A673 (cell line): ENCODE results near the gene ABCG8. TPM values are rescaled to one million over a fixed set of nuclear protein-coding genes. Genes with fewer than 3 reads are reported as not detected.
A peak's percentile ranks its signal among the peaks of the same experiment; 100 is the strongest.

Source experiments
- BruUV-seq: library from RNA; stranded (reverse); fragments of 400-500 nt; replicated peaks from 2 replicates; lab custom pipeline; 2021; lab: Mats Ljungman, UMichigan
- CTCF ChIA-PET: fragments of 300-600 bp; sonication (Branson Sonifier 250); formaldehyde crosslinking; loops from one replicate; lab custom pipeline; 2022; ENCODE audit warnings: antibody characterized with exemption; lab: Charles Lee
- POLR2A ChIA-PET: fragments of 300-600 bp; sonication (Branson Sonifier 250); formaldehyde crosslinking; loops from one replicate; lab custom pipeline; 2022; ENCODE audit warnings: antibody characterized with exemption; ENCODE audit not compliant: low non-redundant PET; lab: Charles Lee
- DNase-seq: peaks from one replicate; pipeline ENCODE4 v3.0.0-alpha.2; 2015; ENCODE audit warnings: low spot score
- H3K27ac ChIP-seq: fragments of 200-600 bp; sonication (generic); 2 replicates; pipeline ENCODE4 v1.5.1; 2016; ENCODE audit warnings: mixed run types, low read depth, mild to moderate bottlenecking, mixed read lengths, antibody characterized with exemption, low read length; ENCODE audit not compliant: poor library complexity, severe bottlenecking
- H3K27me3 ChIP-seq: fragments of 200-600 bp; sonication (generic); replicated peaks from 2 replicates; pipeline ENCODE4 v1.6.1; 2017; ENCODE audit warnings: mixed run types, low read depth, mild to moderate bottlenecking, mixed read lengths, antibody characterized with exemption, low read length; ENCODE audit not compliant: insufficient read depth, poor library complexity
- H3K36me3 ChIP-seq: fragments of 200-600 bp; sonication (generic); 2 replicates; pipeline ENCODE4 v1.6.1; 2016; ENCODE audit warnings: mixed run types, mild to moderate bottlenecking, mixed read lengths, antibody characterized with exemption, low read length; ENCODE audit not compliant: insufficient read depth, poor library complexity, severe bottlenecking
- H3K4me1 ChIP-seq: fragments of 200-600 bp; sonication (generic); 2 replicates; pipeline ENCODE4 v1.6.1; 2017; ENCODE audit warnings: mixed run types, mild to moderate bottlenecking, mixed read lengths, antibody characterized with exemption, low read length; ENCODE audit not compliant: insufficient read depth, poor library complexity, severe bottlenecking
- H3K4me3 ChIP-seq: fragments of 200-600 bp; sonication (generic); 2 replicates; pipeline ENCODE4 v1.5.1; 2016; ENCODE audit warnings: low read depth, mixed run types, mild to moderate bottlenecking, mixed read lengths, low read length; ENCODE audit not compliant: poor library complexity, severe bottlenecking
- H3K9me3 ChIP-seq: fragments of 200-600 bp; sonication (generic); 2 replicates; pipeline ENCODE4 v1.6.1; 2016; ENCODE audit warnings: mixed run types, low read depth, mild to moderate bottlenecking, mixed read lengths, antibody characterized with exemption, low read length; ENCODE audit not compliant: poor library complexity, severe bottlenecking
- CTCF ChIP-seq: fragments of 300-800, 200-600 bp; sonication (generic); conservative IDR thresholded peaks from 2 replicates; pipeline ENCODE4 v1.5.1; 2017; ENCODE audit warnings: low read depth, mild to moderate bottlenecking, antibody characterized with exemption, low read length, moderate library complexity, mixed read lengths
- EZH2 ChIP-seq: fragments of 200-600 bp; sonication (generic); IDR thresholded peaks from 2 replicates; pipeline ENCODE4 v1.6.1; 2017; ENCODE audit warnings: borderline replicate concordance, low read depth, mild to moderate bottlenecking, mixed read lengths, antibody characterized with exemption, low read length; ENCODE audit not compliant: poor library complexity, severe bottlenecking
- intact Hi-C: fragments of 100-400 bp; cut with micrococcal nuclease; formaldehyde crosslinking; loops from one replicate; pipeline ENCODE4 v1.10.0; 2022; ENCODE audit not compliant: unreplicated experiment
- total RNA-seq: library from RNA; stranded (reverse); gene quantifications from 2 replicates; pipeline ENCODE4 v1.2.3, GENCODE V29; 2021

The ABCG8 gene
- total RNA-seq, 1 experiment from 2014 or later, result not detected

- CTCF ChIA-PET, result no interaction called here
- DNase-seq, result no peak
- Histone ChIP-seq H3K4me1 (peaks cover 6% of the 10 kb centered on the region), H3K36me3 (peaks cover 68% of the 10 kb centered on the region), H3K27ac (no peak overlapping the region), H3K27me3 (no peaks in the 10 kb centered on the region), H3K9me3 (no peaks in the 10 kb centered on the region), H3K4me3 (no peak overlapping the region)
- TF ChIP-seq EZH2 (no peak), CTCF (no peak)
- intact Hi-C loops, result no loop called here
- POLR2A ChIA-PET, result no interaction called here
- BruUV-seq, result no TSS peak
Measured at GRCh38 chr2:43899589-43899988, 60.8 kb downstream of the ABCG8 start.

- DNase-seq, result peak; percentile 7
- BruUV-seq, result no TSS peak
- Histone ChIP-seq H3K27me3 (no peaks in the 10 kb centered on the region), H3K9me3 (no peaks in the 10 kb centered on the region), H3K4me3 (no peak overlapping the region), H3K4me1 (peaks cover 2% of the 10 kb centered on the region), H3K36me3 (peaks cover 50% of the 10 kb centered on the region), H3K27ac (no peak overlapping the region)
- intact Hi-C loops, result no loop called here
- TF ChIP-seq CTCF, result no peak
- no peak for TF ChIP-seq EZH2
- ChIA-PET POLR2A (no interaction called here), CTCF (no interaction called here)
Measured at GRCh38 chr2:43905371-43905803, 66.6 kb downstream of the ABCG8 start.

- H3K27me3 ChIP-seq, result no peaks in the 10 kb centered on the region
- no TSS peak for BruUV-seq
- peaks cover 2% of the 10 kb centered on the region for H3K4me1 ChIP-seq
- no peak for DNase-seq
- no peak overlapping the region for H3K4me3 ChIP-seq
- ChIA-PET POLR2A (no interaction called here), CTCF (no interaction called here)
- no peaks in the 10 kb centered on the region for H3K9me3 ChIP-seq
- intact Hi-C loops, result no loop called here
- H3K36me3 ChIP-seq, result peaks cover 53% of the 10 kb centered on the region
- no peak for TF ChIP-seq CTCF
- no peak for TF ChIP-seq EZH2
- H3K27ac ChIP-seq, result no peak overlapping the region
Measured at GRCh38 chr2:43905871-43906270, 67.1 kb downstream of the ABCG8 start.
